Skeletal muscle satellite cell (primary cell): ENCODE data around the gene NR1I2. TPM values are rescaled to one million over a fixed set of nuclear protein-coding genes. Genes with fewer than 3 reads are reported as not detected.

Experiments used
- H3K27me3 ChIP-seq: 2 replicates; pipeline ENCODE4 v1.7.0; 2013; ENCODE audit warnings: low read length; ENCODE audit not compliant: control insufficient read depth, insufficient read depth
- H3K36me3 ChIP-seq: 2 replicates; pipeline ENCODE4 v1.7.0; 2013; ENCODE audit warnings: mild to moderate bottlenecking, control low read depth, low read length; ENCODE audit not compliant: insufficient read depth
- H3K4me1 ChIP-seq: 2 replicates; pipeline ENCODE4 v1.7.0; 2013; ENCODE audit warnings: low read length; ENCODE audit not compliant: control insufficient read depth, insufficient read depth
- H3K4me2 ChIP-seq: 2 replicates; pipeline ENCODE4 v1.7.0; 2013; ENCODE audit warnings: mild to moderate bottlenecking, low read length
- H3K4me3 ChIP-seq: 2 replicates; pipeline ENCODE4 v1.7.0; 2013; ENCODE audit warnings: low read length
- H3K9ac ChIP-seq: 2 replicates; pipeline ENCODE4 v1.7.0; 2013; ENCODE audit warnings: mild to moderate bottlenecking, low read depth, low read length, moderate library complexity
- H3K9me3 ChIP-seq: replicated peaks from 2 replicates; pipeline ENCODE4 v1.7.0; 2013; ENCODE audit warnings: mild to moderate bottlenecking, control low read depth, low read length
- total RNA-seq: library from RNA; depleted of rRNA; stranded (reverse); fragments of >200 nt; gene quantifications from 2 replicates; pipeline ENCODE4 v1.2.3, GENCODE V29; 2012; rRNA removed

The NR1I2 gene
- not detected in 2 replicates for total RNA-seq

DNA sequence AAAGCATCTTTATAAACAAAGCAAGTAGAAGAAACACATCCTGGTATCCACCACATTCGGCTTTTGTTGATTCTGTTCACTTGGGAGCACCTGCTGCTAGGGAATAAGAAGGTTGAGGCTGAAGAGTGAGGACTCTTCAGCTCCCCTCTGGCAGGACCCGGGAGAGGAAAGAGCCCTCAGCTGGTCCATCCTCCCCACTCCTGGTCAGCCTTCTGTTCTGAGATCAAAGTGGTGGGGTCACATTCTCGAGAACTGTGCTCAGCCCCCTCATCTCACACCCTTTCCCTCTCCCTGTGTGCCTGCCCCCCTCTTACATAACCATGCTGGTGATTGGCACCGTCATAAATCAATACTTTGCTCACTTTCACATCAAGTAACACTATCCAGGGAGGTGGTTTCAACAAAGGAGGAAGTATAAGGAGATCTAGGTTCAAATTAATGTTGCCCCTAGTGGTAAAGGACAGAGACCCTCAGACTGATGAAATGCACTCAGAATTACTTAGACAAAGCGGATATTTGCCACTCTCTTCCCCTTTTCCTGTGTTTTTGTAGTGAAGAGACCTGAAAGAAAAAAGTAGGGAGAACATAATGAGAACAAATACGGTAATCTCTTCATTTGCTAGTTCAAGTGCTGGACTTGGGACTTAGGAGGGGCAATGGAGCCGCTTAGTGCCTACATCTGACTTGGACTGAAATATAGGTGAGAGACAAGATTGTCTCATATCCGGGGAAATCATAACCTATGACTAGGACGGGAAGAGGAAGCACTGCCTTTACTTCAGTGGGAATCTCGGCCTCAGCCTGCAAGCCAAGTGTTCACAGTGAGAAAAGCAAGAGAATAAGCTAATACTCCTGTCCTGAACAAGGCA, at the start of gene NR1I2:
Gene NR1I2 (plus strand): TSS at position 772 of the 869 bp plus-strand sequence.
- peaks cover under 1% of the 10 kb centered on the region for H3K9me3 ChIP-seq
- H3K27me3 ChIP-seq, result no peaks in the 10 kb centered on the region
- H3K4me2 ChIP-seq, result no peak within 1 kb of the TSS
- H3K4me1 ChIP-seq, result peaks cover 23% of the 10 kb centered on the region
- H3K4me3 ChIP-seq, result no peak within 1 kb of the TSS
- no peak within 1 kb of the TSS for H3K9ac ChIP-seq
- H3K36me3 ChIP-seq, result no peaks in the 10 kb centered on the region

DNA sequence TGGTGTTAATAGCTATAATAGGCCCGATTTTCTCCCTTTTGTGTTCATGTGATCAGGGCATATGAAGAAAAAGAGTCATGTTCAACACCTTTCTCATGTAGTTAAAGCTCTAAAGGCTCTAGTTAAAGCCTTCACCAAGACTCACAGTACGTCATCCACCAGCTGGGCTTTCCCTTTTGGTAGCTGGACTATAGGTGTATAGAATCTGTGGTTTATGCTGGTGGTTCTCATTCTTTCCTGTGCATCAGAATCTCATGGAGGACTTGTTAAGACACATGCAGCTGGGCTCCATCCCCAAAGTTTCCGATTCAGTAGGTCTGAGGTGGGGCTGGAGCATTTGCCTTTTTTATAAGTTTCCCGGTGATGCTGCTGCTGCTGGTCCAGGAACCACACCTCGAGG, 48.1 kb upstream of the NR1I2 start:
- Histone ChIP-seq H3K4me1 (peaks cover 32% of the 10 kb centered on the region), H3K4me3 (no peak overlapping the region), H3K4me2 (no peak overlapping the region), H3K9ac (no peak overlapping the region), H3K9me3 (no peaks in the 10 kb centered on the region), H3K27me3 (no peaks in the 10 kb centered on the region), H3K36me3 (no peaks in the 10 kb centered on the region)

DNA sequence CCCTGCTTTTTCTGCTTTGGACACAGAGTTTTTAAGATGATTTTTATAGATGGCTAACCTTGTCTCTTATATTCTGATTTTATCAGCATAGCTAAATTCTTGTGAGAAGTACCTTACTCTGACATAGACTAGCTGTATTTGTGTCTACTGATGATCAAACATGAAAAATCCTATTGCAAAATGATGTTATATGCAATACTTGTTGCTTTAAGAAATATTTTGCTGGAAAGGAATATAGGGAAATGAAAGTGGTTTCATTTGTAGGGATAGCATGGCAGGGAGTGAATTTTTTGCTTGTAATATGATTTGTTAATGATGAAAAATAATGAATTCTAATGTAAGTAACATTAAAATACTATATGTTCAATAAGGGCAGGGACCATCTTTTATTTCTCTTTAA, 43.2 kb upstream of the NR1I2 start:
- no peak overlapping the region for H3K4me2 ChIP-seq
- no peak overlapping the region for H3K9ac ChIP-seq
- H3K27me3 ChIP-seq, result no peaks in the 10 kb centered on the region
- no peaks in the 10 kb centered on the region for H3K9me3 ChIP-seq
- H3K36me3 ChIP-seq, result no peaks in the 10 kb centered on the region
- H3K4me1 ChIP-seq, result peaks cover 9% of the 10 kb centered on the region
- no peak overlapping the region for H3K4me3 ChIP-seq

DNA sequence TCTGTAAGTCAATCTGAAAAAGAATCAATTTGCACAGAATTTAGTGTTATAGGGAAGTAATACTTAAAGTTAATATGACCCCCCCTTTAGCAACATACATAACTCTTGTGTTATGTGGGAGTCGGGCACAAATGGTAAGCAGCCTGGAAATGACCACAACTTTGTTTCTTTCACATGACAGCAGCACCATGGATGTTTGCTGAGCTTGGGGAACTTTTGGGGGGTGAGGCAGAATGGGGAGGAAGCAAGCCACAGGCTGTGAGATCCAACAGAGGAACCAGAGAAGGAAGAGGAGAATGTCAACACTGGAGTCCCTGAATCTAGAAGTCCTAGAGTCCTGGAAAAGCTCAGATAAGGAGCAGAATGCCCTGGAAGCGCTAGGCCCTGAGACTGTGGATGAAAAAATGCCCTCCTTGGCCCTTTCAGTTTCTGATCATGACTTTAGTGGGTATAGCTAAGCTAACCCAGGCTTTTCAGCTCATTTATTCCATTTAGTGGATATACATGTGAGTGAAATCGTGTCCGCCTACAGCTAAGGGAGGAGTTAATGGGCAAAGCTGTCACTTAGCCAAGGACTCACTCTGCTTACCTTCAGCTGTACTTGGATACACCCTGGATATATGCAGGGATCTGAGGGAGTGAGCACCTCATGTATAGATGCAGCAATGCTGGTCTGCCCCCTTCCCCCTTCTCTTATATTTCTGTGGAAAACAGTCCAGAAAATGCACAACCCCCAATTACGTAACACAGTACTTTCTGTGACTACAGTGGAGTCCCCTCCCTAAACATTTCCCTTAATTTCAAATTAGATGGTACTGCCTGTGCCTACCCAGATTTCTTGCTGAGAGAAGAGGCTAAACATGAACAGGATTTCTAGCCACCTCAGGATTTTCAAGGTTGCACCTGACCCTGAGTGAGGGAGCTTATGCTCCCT, 40.0 kb upstream of the NR1I2 start:
- Histone ChIP-seq H3K9me3 (no peaks in the 10 kb centered on the region), H3K9ac (no peak overlapping the region), H3K4me2 (no peak overlapping the region), H3K36me3 (no peaks in the 10 kb centered on the region), H3K4me1 (peaks cover 9% of the 10 kb centered on the region), H3K4me3 (no peak overlapping the region), H3K27me3 (no peaks in the 10 kb centered on the region)

DNA sequence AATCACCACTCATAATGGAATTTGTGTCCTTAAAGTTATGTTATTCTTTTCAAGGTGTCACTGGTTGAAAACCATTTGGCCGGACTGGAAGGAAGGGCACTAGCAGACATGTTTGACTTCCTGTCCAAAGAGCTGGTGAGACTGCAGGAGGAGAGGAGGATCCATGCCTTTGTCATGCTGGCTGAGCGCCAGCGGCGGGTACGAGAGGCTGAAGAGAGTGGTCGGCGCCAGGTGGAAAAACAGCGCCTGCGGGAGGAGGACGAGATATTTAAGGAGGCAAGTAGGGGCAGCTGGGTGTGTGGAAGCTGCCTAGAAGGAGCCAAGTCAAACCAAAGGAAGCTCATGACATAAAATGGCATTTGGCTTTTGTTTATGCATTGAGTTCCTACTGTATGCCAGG, 38.0 kb upstream of the NR1I2 start:
- Histone ChIP-seq H3K4me3 (no peak overlapping the region), H3K9ac (no peak overlapping the region), H3K36me3 (no peaks in the 10 kb centered on the region)

DNA sequence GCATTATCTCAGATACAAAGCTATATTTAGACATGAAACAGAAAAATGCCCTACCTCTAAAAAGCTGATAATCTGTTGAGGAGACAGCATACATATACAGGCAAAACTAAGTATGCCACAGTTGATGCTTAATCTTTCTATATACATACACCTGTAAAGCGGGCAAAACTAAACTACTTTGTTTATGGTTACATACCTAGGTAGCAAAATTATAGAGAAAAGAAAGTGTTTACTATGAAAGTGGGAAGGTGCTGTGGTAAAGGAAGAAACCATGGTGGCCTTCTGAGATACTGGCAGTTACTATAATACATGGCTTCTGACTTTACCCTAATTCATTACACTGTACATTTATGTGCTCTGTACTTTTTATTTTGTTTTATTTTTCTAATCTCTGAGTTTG, 36.0 kb upstream of the NR1I2 start:
- no peak overlapping the region for H3K4me3 ChIP-seq
- H3K4me1 ChIP-seq, result no peaks in the 10 kb centered on the region
- H3K4me2 ChIP-seq, result no peak overlapping the region
- no peaks in the 10 kb centered on the region for H3K27me3 ChIP-seq
- no peaks in the 10 kb centered on the region for H3K36me3 ChIP-seq
- no peaks in the 10 kb centered on the region for H3K9me3 ChIP-seq
- no peak overlapping the region for H3K9ac ChIP-seq

More for the DNA sequence above, 38.0 kb upstream of the NR1I2 start:
- no peak overlapping the region for H3K4me2 ChIP-seq
- H3K4me1 ChIP-seq, result no peaks in the 10 kb centered on the region
- no peaks in the 10 kb centered on the region for H3K27me3 ChIP-seq
- no peaks in the 10 kb centered on the region for H3K9me3 ChIP-seq

DNA sequence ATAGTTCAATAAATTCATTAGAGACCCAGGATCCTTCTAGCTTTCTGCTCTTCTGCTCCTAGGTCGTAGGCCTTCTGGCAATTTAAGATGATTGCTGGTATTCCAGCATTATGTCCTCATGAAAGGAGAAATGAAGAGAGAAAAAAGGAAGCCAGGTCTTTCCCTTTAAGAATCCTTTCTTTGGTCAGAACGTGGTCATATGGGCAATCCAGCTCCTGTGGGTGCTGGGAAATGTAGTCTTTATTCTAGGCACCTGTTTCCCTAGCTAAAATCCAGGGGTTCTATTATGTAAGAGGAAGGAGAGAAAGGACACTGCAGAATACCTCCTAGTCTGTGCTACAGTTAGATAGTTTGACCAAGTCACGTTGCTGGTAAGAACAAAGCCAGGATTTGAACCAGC, 35.5 kb upstream of the NR1I2 start:
- Histone ChIP-seq H3K9me3 (no peaks in the 10 kb centered on the region), H3K27me3 (no peaks in the 10 kb centered on the region), H3K4me1 (peaks cover 3% of the 10 kb centered on the region), H3K9ac (no peak overlapping the region), H3K4me3 (no peak overlapping the region), H3K4me2 (no peak overlapping the region), H3K36me3 (no peaks in the 10 kb centered on the region)

DNA sequence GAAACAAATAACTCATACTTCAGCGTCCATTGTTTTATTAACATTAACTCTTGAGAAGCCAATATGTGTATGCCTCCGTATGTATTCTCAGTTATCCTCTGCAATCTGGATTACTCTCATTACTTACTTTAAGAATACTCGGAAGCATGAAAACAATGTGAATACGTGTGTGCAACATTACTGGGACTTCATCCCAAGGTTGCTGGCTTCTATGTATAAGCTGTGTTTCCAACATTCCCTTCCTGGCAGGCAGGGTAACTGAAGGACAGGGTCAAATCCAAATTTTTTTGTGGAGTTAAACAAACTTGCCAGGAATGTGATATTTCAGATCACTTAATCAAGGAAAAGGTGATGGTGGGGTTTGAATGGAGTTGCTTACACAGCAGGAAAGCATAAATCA, 34.5 kb upstream of the NR1I2 start:
- H3K36me3 ChIP-seq, result no peaks in the 10 kb centered on the region
- no peaks in the 10 kb centered on the region for H3K9me3 ChIP-seq
- no peaks in the 10 kb centered on the region for H3K27me3 ChIP-seq
- H3K4me2 ChIP-seq, result no peak overlapping the region
- no peak overlapping the region for H3K4me3 ChIP-seq
- peaks cover 9% of the 10 kb centered on the region for H3K4me1 ChIP-seq
- H3K9ac ChIP-seq, result no peak overlapping the region

DNA sequence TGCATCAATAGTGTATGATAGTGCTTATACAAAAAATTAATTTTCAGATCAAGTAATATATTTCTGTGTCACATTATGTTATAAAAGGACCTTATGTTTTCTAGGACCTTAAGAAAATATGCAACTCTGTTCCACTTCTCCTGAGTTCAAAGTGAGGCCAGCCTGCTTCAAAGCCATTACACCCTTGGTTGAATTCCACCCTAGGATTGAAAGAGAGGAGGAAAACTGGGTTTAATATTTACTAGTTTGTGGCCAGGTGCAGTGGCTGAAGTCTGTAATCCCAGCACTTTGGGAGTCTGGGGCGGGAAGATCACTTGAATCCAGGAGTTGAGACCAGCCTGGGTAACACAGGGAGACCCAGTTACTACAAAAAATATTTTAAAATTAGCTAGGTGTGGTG, 32.9 kb upstream of the NR1I2 start:
- Histone ChIP-seq H3K4me1 (peaks cover 9% of the 10 kb centered on the region), H3K4me2 (no peak overlapping the region), H3K9ac (no peak overlapping the region), H3K36me3 (no peaks in the 10 kb centered on the region), H3K9me3 (no peaks in the 10 kb centered on the region), H3K27me3 (no peaks in the 10 kb centered on the region), H3K4me3 (no peak overlapping the region)

DNA sequence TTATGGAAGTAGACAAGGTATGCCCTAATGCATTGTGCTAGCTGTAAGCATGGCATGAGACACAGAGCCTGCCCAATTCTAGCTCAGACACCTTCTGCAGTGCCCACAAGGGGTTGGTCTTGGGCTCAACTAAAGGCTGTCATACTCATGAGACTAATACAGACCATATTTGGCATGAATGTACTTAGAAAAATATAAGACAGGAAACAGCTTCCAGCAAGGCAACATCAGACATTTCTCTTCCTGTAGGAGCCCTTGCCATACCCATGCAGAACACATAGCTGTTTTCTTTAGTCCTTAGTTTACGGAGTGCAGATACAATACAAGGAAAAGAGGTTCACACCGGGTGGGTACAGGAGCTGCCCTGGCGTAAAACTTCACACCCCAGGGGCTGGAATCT, 30.5 kb upstream of the NR1I2 start:
- Histone ChIP-seq H3K4me3 (no peak overlapping the region), H3K9ac (no peak overlapping the region), H3K9me3 (no peaks in the 10 kb centered on the region), H3K4me2 (no peak overlapping the region), H3K4me1 (peaks cover 9% of the 10 kb centered on the region), H3K27me3 (no peaks in the 10 kb centered on the region), H3K36me3 (no peaks in the 10 kb centered on the region)

DNA sequence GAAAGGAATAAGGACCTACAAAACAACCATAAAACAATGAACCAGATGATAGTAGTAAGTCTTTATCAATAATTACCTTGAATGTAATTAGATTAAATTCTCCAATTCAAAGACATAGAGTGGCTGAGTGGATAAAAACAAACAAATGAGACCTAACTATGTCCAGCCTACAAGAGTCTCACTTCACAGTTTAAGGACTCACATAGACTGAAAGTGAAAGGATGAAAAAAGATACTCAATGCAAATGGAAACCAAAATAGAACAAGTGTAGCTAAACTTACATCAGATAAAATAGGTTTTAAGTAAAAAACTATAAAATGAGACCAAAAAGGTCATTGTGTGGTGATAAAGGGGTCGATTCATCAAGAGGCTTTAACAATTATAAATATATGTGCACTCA, 21.9 kb upstream of the NR1I2 start:
- Histone ChIP-seq H3K4me2 (no peak overlapping the region), H3K9me3 (no peaks in the 10 kb centered on the region), H3K36me3 (no peaks in the 10 kb centered on the region), H3K27me3 (no peaks in the 10 kb centered on the region), H3K4me1 (no peaks in the 10 kb centered on the region), H3K4me3 (no peak overlapping the region), H3K9ac (no peak overlapping the region)
